Stimulated activated naive CD8-positive, alpha-beta T cell treated with anti-CD3 and anti-CD28 coated beads, Interleukin-15, Interleukin-2, amounts not matched to agents 100 ng/mL and 50 ng/mL, for 24 hours (primary cell): Measurements from ENCODE around the gene ARAP2.
A peak's percentile ranks its signal among the peaks of the same experiment; 100 is the strongest.

Experiments
- H3K27ac Mint-ChIP-seq: one replicate; pipeline ENCODE4 v1.8.0; 2021; ENCODE audit warnings: mild to moderate bottlenecking, mixed read lengths
- H3K27me3 Mint-ChIP-seq: one replicate; pipeline ENCODE4 v1.8.0; 2021; ENCODE audit warnings: mixed read lengths
- H3K36me3 Mint-ChIP-seq: one replicate; pipeline ENCODE4 v1.8.0; 2021; ENCODE audit warnings: low read depth, mixed read lengths
- H3K4me1 Mint-ChIP-seq: one replicate; pipeline ENCODE4 v1.8.0; 2021; ENCODE audit warnings: low read depth, mixed read lengths
- H3K4me3 Mint-ChIP-seq: one replicate; pipeline ENCODE4 v1.8.0; 2021; ENCODE audit warnings: mild to moderate bottlenecking, mixed read lengths
- H3K9me3 Mint-ChIP-seq: one replicate; pipeline ENCODE4 v1.8.0; 2021; ENCODE audit warnings: mixed read lengths

ARAP2 gene

GRCh38 chr4:36237366-36238313, 6.7 kb downstream of the ARAP2 start:
- Mint-ChIP-seq H3K36me3 (peaks cover 48% of the 10 kb centered on the region), H3K27me3 (no peaks in the 10 kb centered on the region), H3K4me1 (peaks cover 90% of the 10 kb centered on the region), H3K9me3 (peaks cover 25% of the 10 kb centered on the region), H3K4me3 (peak overlapping the region; percentile 7), H3K27ac (peak overlapping the region; percentile 27)

- Mint-ChIP-seq H3K4me3 (no peak overlapping the region), H3K27me3 (no peaks in the 10 kb centered on the region), H3K9me3 (peaks cover 25% of the 10 kb centered on the region), H3K36me3 (peaks cover 57% of the 10 kb centered on the region), H3K27ac (no peak overlapping the region), H3K4me1 (peaks cover 88% of the 10 kb centered on the region)
Observed at GRCh38 chr4:36236159-36236558, 8.2 kb downstream of the ARAP2 start.

GRCh38 chr4:36235306-36235705, 9.0 kb downstream of the ARAP2 start:
- peaks cover 86% of the 10 kb centered on the region for H3K4me1 Mint-ChIP-seq
- no peak overlapping the region for H3K4me3 Mint-ChIP-seq
- peaks cover 57% of the 10 kb centered on the region for H3K36me3 Mint-ChIP-seq

GRCh38 chr4:36233567-36234266, 10.6 kb downstream of the ARAP2 start:
- Mint-ChIP-seq H3K36me3 (peaks cover 48% of the 10 kb centered on the region), H3K27ac (peak overlapping the region; percentile 16), H3K9me3 (peaks cover 22% of the 10 kb centered on the region), H3K4me1 (peaks cover 85% of the 10 kb centered on the region), H3K4me3 (no peak overlapping the region), H3K27me3 (no peaks in the 10 kb centered on the region)

More at GRCh38 chr4:36235306-36235705, 9.0 kb downstream of the ARAP2 start:
- Mint-ChIP-seq H3K27ac (peak overlapping the region; percentile 13), H3K27me3 (no peaks in the 10 kb centered on the region), H3K9me3 (peaks cover 25% of the 10 kb centered on the region)

GRCh38 chr4:36230534-36230933, 13.8 kb downstream of the ARAP2 start:
- H3K36me3 Mint-ChIP-seq: peaks cover 39% of the 10 kb centered on the region
- H3K9me3 Mint-ChIP-seq: peaks cover 12% of the 10 kb centered on the region
- peaks cover 81% of the 10 kb centered on the region for H3K4me1 Mint-ChIP-seq
- no peak overlapping the region for H3K4me3 Mint-ChIP-seq
- H3K27ac Mint-ChIP-seq: no peak overlapping the region
- H3K27me3 Mint-ChIP-seq: no peaks in the 10 kb centered on the region

GRCh38 chr4:36227913-36228312, 16.4 kb downstream of the ARAP2 start:
- Mint-ChIP-seq H3K4me1 (peaks cover 80% of the 10 kb centered on the region), H3K9me3 (no peaks in the 10 kb centered on the region), H3K27ac (no peak overlapping the region), H3K27me3 (no peaks in the 10 kb centered on the region), H3K36me3 (peaks cover 34% of the 10 kb centered on the region), H3K4me3 (no peak overlapping the region)

- Mint-ChIP-seq H3K36me3 (peaks cover 30% of the 10 kb centered on the region), H3K4me3 (no peak overlapping the region)
Observed at GRCh38 chr4:36226430-36227227, 17.7 kb downstream of the ARAP2 start.

GRCh38 chr4:36224972-36225903, 19.1 kb downstream of the ARAP2 start:
- no peaks in the 10 kb centered on the region for H3K9me3 Mint-ChIP-seq
- H3K36me3 Mint-ChIP-seq: peaks cover 28% of the 10 kb centered on the region
- H3K4me1 Mint-ChIP-seq: peaks cover 72% of the 10 kb centered on the region
- peak overlapping the region; percentile 48 for H3K4me3 Mint-ChIP-seq
- H3K27ac Mint-ChIP-seq: peak overlapping the region; percentile 71
- no peaks in the 10 kb centered on the region for H3K27me3 Mint-ChIP-seq

More at GRCh38 chr4:36226430-36227227, 17.7 kb downstream of the ARAP2 start:
- Mint-ChIP-seq H3K4me1 (peaks cover 80% of the 10 kb centered on the region), H3K27ac (no peak overlapping the region), H3K27me3 (no peaks in the 10 kb centered on the region), H3K9me3 (no peaks in the 10 kb centered on the region)

- H3K27me3 Mint-ChIP-seq: no peaks in the 10 kb centered on the region
- no peaks in the 10 kb centered on the region for H3K9me3 Mint-ChIP-seq
- H3K4me3 Mint-ChIP-seq: no peak overlapping the region
- peaks cover 76% of the 10 kb centered on the region for H3K4me1 Mint-ChIP-seq
- peaks cover 24% of the 10 kb centered on the region for H3K36me3 Mint-ChIP-seq
- H3K27ac Mint-ChIP-seq: no peak overlapping the region
Observed at GRCh38 chr4:36222702-36223101, 21.6 kb downstream of the ARAP2 start.

GRCh38 chr4:36220776-36221175, 23.5 kb downstream of the ARAP2 start:
- Mint-ChIP-seq H3K36me3 (peaks cover 10% of the 10 kb centered on the region), H3K4me1 (peaks cover 58% of the 10 kb centered on the region), H3K9me3 (no peaks in the 10 kb centered on the region), H3K4me3 (no peak overlapping the region), H3K27me3 (no peaks in the 10 kb centered on the region), H3K27ac (no peak overlapping the region)

- H3K9me3 Mint-ChIP-seq: no peaks in the 10 kb centered on the region
- peak overlapping the region; percentile 14 for H3K27ac Mint-ChIP-seq
- peaks cover 46% of the 10 kb centered on the region for H3K4me1 Mint-ChIP-seq
- no peak overlapping the region for H3K4me3 Mint-ChIP-seq
- no peaks in the 10 kb centered on the region for H3K27me3 Mint-ChIP-seq
- H3K36me3 Mint-ChIP-seq: peaks cover 19% of the 10 kb centered on the region
Observed at GRCh38 chr4:36218121-36218520, 26.2 kb downstream of the ARAP2 start.

- H3K27me3 Mint-ChIP-seq: no peaks in the 10 kb centered on the region
- H3K27ac Mint-ChIP-seq: no peak overlapping the region
- no peak overlapping the region for H3K4me3 Mint-ChIP-seq
- H3K9me3 Mint-ChIP-seq: no peaks in the 10 kb centered on the region
- H3K4me1 Mint-ChIP-seq: peaks cover 36% of the 10 kb centered on the region
- H3K36me3 Mint-ChIP-seq: peaks cover 36% of the 10 kb centered on the region
Observed at GRCh38 chr4:36215627-36216026, 28.7 kb downstream of the ARAP2 start.

GRCh38 chr4:36214735-36215485, 29.4 kb downstream of the ARAP2 start:
- no peak overlapping the region for H3K27ac Mint-ChIP-seq
- no peaks in the 10 kb centered on the region for H3K27me3 Mint-ChIP-seq
- H3K4me3 Mint-ChIP-seq: no peak overlapping the region
- no peaks in the 10 kb centered on the region for H3K9me3 Mint-ChIP-seq
- peaks cover 39% of the 10 kb centered on the region for H3K4me1 Mint-ChIP-seq
- peaks cover 43% of the 10 kb centered on the region for H3K36me3 Mint-ChIP-seq
